Neural progenitor cell (in vitro differentiated cells): ENCODE measurements around the gene MBL2.

Source experiments
- EZH2 ChIP-seq: fragments of 200-600 bp; sonication (generic); IDR thresholded peaks from 2 replicates; pipeline ENCODE4 v1.6.1; 2017; ENCODE audit warnings: antibody characterized with exemption, mild to moderate bottlenecking, moderate library complexity
- TF ChIP-seq, protein P1 (sequence below): fragments of 200-600 bp; sonication (generic); IDR thresholded peaks from 2 replicates; pipeline ENCODE4 v1.5.1; 2017; ENCODE audit warnings: antibody characterized with exemption, mild to moderate bottlenecking

DNA sequence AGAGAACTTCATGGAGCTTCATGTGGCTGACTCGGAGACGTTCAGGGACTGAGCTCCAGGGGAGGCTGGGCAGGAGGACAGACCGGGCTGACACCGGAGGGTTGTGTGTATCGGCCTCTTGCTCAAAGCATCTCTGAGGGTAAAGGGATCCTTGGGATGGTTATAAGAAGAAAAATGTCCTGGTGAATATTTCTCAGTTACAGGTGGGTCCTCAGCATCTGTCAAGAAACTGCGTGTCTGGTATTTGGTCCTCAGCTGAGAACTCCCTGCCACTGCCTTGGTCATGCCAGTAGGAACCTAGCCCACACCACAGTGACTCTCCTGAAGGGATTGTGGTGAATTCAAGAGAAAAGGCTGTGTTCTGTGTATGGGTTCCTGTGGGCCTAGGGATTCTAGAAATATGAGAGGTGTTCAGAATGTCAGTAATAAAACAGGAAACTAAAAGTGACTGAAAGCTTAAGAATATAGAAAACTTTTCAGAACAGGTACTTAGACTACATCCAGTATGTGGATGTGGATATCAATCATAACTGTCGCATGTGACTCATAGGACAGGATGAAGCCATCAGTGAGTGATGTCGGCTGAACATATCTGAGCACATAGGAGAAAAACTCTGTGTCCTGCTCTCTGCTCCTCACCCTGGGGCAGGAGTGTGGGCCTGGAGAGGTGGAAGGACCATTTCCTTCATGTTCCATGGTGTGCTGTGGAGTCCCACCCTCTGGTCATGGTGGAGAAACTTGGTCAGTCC, 28.4 kb downstream of the MBL2 start:
- TF ChIP-seq, protein P1, sequence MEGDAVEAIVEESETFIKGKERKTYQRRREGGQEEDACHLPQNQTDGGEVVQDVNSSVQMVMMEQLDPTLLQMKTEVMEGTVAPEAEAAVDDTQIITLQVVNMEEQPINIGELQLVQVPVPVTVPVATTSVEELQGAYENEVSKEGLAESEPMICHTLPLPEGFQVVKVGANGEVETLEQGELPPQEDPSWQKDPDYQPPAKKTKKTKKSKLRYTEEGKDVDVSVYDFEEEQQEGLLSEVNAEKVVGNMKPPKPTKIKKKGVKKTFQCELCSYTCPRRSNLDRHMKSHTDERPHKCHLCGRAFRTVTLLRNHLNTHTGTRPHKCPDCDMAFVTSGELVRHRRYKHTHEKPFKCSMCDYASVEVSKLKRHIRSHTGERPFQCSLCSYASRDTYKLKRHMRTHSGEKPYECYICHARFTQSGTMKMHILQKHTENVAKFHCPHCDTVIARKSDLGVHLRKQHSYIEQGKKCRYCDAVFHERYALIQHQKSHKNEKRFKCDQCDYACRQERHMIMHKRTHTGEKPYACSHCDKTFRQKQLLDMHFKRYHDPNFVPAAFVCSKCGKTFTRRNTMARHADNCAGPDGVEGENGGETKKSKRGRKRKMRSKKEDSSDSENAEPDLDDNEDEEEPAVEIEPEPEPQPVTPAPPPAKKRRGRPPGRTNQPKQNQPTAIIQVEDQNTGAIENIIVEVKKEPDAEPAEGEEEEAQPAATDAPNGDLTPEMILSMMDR = no peak
- no peak for TF ChIP-seq EZH2
